IPS-NIHi7 (cell line): ENCODE data around the gene LRP1.
A peak's percentile ranks its signal among the peaks of the same experiment; 100 is the strongest.

Source experiments
- DNase-seq: peaks from one replicate; pipeline ENCODE4 v3.0.0; 2012; ENCODE audit warnings: mixed read lengths; ENCODE audit errors: extremely low spot score

The LRP1 gene

DNA sequence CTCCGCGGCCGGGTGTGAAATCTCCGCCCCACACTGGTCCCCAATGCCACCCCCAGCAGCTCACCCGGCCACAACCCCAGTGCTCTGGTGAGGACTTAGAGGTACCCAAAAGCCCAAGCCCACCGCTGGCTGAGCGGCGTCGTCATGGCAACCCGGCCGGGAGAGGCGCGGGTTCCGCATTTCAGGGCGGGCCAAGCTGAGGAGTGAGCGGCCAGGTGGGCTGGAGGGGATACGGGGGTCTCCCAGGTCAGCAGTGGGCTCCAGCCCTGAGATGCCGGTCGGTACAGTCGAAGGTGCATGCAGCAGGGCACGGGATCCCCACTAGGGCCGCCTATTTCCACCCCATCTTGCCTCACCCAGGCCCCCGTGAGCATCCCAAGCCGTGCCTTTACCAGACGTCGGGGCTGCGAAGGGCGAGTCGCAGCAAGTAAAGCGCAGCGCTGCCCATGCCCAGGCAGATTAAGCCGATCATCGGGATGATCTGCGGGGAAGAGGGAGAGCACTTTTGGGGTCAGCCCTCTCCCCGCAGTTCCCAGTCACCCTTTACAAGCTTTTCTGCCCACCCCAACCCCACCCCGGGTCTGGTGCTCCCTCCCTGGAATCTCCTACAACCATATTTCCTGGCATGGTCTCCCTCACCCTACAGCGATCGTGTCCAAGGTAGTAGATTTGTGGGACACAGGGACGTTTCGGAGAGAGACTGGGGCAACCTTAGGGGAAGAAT, 108.1 kb downstream of the LRP1 start:
- DNase-seq: no peak

DNA sequence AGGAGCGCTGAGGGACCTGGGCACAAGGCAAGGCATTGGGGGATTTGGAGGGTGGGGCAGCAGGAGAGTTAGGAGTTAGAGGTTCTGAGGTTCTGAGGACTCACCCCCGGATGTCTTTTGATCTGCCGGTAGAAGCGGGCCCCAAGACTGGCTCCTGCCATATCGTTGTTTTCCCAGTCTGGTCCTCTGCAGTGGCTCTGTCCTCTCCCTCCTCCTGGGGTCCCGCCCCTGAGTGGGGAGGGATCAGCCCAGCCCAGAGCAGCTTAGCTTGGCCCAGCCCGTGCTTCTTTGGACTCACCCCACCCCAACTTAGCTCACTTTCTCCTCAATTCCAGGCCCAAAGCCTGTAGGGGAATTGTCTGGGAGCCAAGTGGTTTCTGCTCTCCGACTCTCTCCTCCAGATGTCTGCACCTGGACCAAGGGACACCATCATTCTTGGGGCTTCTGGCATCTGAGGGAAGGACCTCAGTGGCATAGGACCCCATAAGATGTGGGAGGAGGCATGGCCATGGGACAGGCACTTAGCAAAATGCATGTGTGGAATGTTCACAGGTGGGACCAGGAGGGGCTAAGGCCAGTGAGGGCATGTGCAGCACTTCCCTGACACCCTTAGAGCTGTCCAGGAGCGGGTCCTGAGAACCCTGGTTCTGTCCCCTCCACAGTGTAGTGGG, 108.8 kb downstream of the LRP1 start:
- DNase-seq: no peak

- no peak for DNase-seq
These were observed 109.3 kb downstream of the LRP1 start for GRCh38 chr12:57237596-57237931.

DNA sequence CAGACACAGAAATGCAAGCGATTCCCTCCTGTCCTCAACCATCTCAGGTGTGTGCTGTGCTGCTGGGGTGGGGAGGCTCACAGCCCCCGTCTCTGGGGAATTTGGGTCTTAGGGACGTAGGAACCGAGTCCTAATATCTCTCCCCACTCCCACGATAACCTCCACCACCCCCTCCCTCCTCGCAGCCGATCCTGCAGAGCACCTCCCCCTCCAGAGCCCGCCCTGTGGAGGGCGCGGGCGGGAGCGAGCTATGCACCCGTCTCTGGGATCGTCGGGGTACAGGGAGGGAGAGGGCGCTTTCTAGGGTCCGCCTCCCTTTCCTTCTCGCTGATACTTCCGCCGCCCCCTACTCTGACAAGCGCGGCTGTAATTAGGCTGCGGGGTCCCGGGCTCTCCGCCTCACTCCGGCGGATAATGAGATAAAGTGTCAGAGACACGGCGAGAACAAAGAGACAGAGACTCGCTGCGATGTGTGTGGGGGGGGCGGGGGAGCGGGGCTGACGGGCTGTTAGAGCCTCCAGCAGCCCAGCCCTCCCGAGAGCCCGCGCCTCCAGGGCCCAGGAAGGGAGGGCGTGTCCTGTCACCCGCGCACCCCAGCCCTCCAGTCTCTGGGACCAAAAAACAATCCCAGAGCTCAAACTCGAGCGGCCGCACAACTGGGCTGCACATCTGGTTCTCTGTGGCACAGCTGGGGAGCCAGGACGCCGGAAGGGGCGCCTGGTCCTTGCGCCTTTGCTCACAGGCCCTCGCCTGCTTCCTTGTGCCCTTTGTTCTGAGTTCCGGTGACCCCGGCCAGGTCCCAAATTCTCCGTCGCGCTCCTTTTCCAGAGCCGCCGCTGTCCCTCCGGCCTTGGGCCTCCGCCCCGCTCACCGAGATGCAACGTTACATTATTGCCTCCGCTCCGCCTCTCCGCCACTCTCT, 109.9 kb downstream of the LRP1 start:
- DNase-seq: no peak

GRCh38 chr12:57238854-57239554, 110.7 kb downstream of the LRP1 start:
- DNase-seq: peak; percentile 90

DNA sequence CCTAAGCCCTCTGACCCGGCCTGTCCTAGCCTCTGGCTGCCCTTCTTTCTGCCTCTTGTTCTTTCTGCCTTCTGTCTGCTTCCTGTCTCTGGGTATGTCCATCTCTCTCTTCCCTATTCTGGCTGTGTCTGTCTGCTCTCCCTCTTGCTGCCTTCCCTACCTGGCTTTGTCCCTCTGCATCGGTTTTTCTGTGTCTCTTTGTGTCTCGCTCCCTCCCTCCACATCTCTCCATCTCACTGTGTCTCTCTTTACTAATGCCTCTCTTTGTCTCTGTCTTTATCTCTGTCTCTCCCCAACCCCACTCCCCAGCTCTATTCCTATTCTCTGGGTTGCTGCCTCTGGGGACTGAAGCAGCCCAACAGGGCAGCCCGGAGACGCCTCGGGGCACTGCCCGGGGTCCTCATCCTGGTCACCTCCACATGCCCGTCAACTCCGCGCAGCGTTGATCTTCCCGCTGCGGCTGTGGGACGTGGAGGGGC, 111.3 kb downstream of the LRP1 start:
- no peak for DNase-seq

GRCh38 chr12:57240066-57240921, 112.0 kb downstream of the LRP1 start:
- no peak for DNase-seq

DNA sequence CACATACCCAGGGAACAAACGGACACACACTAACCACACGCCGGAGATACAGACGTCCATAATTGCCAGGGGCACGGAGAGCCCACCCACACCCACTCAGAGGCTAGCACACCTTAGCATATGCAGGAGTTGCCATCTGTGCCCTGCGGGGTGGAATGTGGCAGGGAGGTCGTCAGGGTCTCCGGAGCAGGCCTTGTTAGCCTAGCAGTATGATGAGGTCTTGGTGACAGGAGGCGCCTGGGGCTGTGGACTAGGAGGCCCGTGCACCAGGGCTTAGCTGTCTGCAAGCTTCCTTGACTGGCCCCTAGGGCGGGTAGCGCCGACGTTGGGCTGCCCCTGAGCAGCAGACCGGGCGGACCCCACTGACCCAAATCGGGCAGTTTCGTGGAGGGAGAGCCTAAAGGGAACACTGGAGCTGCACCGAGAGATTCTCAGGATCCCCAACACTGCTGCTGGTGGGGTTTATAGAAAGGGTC, 112.7 kb downstream of the LRP1 start:
- DNase-seq: no peak

- no peak for DNase-seq
These were observed 113.4 kb downstream of the LRP1 start for GRCh38 chr12:57241402-57242310.

- DNase-seq: no peak
These were observed 114.0 kb downstream of the LRP1 start for GRCh38 chr12:57242329-57242690.

GRCh38 chr12:57242691-57243454, 114.6 kb downstream of the LRP1 start:
- DNase-seq: peak; percentile 85

DNA sequence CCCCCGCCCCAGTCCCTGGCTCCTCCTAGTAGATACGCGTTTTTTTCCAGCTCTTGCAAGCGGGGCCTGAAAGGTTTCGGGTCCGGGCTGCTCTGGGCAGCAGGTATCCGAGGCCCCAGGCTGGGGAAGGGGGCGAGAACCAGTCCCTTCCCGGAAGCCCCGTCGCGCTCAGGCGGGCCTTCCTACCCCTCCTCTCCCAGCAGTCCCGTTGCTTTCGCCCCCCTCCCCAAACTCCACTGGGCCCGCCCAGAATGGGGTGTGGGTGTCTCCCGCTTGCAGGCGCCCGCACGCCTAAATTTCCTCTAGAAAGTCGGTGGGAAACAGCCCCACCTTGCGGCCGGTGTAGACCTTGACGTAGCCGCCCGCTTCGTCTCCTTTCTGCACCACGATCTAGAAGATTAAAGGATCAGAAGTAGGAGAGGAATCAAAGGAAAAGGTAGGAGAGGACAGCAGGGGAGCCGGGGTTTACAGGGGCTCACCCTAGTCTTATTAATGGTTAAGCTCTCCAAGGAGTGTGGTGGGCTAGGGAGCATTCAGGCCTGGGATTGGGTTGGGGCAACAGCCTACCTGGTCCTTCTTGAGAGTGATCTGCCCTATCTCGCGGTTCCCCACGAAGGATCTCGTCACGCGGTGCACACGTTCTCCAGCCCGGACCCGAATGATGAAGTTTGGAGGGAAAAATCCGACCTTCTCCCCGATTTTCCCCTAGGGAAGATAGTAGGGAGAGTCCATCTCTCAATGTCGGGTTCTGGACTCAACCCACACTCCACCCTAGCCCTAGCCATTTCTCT, 115.4 kb downstream of the LRP1 start:
- DNase-seq: peak; percentile 87

- no peak for DNase-seq
These were observed 116.0 kb downstream of the LRP1 start for GRCh38 chr12:57244312-57244696.

DNA sequence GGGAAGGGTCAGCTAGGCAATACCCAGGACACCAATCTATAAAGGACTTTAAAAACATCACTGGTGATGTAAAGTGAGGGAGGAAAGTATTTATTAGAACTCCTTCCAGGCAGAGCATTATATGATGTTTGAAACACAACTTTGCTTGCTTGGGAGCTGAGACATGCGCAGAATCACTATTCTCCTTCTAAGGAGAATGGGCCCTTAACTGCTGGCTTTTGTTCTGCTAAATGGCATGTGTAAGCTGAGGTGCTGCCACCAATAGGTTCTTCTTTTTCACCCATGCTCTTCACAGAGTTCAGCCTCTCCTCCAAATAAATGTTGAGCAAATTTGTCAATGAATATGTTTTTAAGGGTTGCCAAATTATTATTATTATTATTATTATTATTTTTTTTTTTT, 118.8 kb downstream of the LRP1 start:
- no peak for DNase-seq

DNA sequence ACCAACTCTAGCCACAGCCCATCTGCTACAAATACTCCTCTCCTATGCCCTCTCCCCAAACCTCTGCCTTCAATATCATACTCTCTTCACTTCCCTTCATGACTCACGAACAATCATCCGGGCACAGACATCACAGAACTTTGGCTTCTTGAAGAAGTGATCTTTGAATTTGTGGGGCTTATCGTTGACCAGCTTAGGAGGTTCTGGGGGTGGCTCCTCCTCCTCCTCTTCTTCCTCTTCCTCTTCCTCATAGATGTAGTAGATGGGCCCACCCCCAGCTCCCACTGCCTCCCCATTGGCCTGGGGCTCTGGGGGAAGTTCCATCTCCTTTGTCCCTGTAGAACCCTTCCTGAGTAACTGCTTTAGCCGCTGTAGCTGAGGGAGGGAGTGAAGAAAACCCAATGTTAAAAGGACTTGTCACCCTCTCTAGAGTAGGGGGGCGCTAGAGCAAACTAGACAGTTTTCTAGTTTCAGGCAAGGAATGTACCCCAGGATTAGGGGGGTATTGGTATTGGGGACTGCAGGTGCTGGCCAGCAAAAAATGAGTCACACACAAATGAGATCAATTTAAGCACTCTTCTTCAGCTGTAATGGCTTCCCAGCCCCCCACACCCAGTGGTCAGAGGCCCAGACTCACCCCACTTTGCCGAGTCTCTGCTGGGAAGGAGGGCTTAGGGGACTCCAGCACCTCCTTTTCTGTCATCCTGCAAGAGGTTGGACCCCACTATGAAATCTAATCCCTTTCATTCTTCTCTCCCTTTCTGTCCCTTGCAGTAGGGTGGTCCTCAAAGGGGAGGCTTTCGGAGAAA, 120.9 kb downstream of the LRP1 start:
- no peak for DNase-seq

GRCh38 chr12:57250541-57250940, 122.3 kb downstream of the LRP1 start:
- DNase-seq: no peak

DNA sequence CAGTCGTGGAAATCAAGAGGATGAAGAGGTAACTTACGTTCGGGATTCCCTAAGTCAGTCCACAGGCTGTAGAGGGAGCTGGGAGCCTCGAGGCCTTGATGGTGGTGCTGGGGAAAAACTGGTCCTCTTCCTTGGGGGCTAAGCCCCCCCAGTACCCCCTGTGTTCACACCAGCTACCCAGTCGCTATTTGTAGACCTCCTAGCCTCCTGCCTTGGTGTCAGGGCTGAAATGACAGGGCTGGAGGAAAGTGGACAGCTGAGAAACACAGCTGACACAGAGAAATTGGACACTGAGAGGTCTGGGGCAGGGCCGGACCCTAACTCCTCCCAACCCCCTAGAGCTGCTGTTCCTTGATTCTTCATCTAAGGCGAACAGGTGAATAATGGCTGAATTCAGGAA, 122.7 kb downstream of the LRP1 start, which contains the start of gene STAC3:
Gene STAC3 (minus strand): TSS at position 232 of the 400 bp plus-strand sequence. CDS start 1,551 bp downstream, outside the sequence.
- no peak for DNase-seq
